NK-92 treated with Interleukin-12 subunit alpha and Interleukin-12 subunit beta, amount 100 ng/mL, for 24 hours (cell line): ENCODE results near the gene ATG4B.
A peak's percentile ranks its signal among the peaks of the same experiment; 100 is the strongest.

Experiments
- DNase-seq: peaks from one replicate; lab custom pipeline; 2025; lab: John Stamatoyannopoulos, UW

ATG4B gene

DNA sequence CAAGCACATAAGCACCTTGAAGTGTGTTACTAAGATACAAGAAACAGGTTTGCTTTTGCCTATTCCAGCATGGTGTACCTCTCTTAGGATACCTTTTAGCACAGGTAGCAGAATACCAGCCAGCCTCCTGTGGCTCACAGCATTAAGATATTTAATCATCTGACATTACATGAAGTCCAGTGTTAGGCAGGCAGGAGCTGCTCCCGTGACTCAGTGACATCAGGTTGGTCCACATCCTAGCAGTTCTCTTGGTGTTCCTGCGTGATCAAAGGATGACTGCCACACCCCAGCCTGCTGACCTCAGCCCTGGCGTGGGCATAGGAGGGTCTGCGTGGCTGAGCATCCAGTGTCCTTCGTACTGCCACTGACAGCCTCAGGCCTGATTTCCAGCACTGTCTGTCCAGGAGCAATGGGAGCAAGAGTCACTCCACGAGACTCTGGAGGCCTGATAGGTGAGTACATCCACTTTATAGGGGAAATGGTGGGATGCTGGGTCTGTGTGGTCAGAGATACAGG lies 52.8 kb downstream of the ATG4B start:
- DNase-seq = no peak

DNA sequence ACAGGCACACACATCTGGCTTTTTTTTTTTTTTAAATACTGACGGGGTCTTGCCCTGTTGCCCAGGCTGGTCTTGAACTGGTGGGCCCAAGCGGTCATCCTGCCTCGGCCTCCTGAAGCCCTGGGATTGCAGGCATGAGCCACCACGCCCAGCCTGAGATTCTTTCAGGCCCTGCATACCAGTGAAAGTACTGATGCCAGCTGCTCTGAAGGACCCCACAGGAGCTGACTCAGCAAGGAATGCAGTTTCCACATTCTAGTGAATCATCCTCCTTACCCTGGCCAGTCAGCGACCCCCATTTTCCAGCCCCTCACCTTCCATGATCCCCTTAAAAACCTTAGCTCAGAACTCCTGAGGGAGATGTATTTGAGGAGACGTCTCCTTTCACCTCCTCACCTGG lies 55.0 kb downstream of the ATG4B start:
- DNase-seq = no peak

DNA sequence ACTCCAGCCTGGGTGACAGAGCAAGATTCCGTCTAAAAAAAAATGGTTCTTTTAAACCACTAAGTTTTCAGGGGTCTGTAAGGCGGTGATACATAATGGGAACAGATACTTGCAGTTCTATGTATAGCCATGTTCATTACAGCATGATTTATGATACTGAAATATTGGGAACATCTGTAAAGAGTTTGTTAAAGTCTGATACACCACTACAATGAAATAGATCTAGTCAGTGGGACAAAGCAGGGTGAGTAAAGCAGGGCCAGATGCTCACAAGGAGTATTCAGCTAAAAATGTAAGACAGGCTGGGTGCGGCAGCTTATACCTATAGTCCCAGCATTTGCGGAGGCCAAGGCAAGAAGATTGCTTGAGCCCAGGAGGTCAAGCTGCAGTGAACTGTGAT lies 58.2 kb downstream of the ATG4B start:
- DNase-seq = no peak

DNA sequence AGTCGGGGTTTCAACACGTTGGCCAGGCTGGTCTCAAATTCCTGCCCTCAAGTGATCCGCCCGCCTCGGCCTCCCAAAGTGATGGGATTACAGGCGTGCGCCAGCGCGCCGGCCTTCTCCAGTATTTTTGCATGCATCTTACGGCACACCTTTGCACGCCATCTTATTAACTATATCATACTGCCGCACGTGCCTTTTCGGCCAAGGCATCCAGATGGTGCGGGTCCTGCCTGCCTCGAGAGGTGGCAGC lies 63.6 kb downstream of the ATG4B start:
- no peak for DNase-seq

DNA sequence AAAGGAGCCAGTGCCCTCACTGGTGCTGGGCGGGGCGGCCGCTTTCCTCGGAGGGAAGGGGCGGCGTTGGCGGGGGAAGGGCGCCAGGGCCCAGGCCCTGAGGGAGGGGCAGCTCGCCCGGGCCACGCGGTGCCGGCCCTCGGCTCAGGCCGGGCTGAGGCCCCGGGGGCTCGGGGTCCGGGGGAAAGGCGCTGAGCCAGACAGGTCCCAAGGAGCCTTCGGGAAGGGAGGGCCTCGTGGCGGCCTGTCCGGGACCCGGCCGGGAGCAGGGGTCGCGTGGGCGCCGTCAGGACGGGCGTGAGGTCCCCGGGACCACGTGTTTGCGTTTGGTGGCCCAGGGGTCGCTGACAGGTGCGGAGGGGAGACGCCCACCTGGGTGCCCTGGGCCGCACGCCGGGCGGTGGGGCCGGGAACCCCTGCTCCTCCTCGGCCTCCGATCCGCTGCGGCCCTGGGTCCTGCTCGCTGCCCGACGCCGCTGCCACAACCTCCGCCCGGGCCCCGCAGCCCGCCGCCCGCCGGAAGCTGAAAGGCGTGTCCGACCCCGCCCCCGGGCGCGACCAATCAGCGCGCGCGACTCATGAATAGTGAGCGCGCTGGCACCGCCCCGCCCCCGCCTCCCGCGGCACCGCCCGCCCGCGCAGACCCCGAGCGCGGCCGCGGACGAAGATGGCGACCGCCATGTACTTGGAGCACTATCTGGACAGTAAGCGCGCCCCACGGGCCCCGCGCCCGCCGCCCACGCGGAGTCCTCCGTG lies 64.1 kb downstream of the ATG4B start, which contains the start of gene ING5:
Gene ING5, plus strand, starts transcription at position 641 of the 756 bp plus-strand sequence. Its CDS starts 27 bp downstream, at position 668.
- DNase-seq = peak; percentile 94

DNA sequence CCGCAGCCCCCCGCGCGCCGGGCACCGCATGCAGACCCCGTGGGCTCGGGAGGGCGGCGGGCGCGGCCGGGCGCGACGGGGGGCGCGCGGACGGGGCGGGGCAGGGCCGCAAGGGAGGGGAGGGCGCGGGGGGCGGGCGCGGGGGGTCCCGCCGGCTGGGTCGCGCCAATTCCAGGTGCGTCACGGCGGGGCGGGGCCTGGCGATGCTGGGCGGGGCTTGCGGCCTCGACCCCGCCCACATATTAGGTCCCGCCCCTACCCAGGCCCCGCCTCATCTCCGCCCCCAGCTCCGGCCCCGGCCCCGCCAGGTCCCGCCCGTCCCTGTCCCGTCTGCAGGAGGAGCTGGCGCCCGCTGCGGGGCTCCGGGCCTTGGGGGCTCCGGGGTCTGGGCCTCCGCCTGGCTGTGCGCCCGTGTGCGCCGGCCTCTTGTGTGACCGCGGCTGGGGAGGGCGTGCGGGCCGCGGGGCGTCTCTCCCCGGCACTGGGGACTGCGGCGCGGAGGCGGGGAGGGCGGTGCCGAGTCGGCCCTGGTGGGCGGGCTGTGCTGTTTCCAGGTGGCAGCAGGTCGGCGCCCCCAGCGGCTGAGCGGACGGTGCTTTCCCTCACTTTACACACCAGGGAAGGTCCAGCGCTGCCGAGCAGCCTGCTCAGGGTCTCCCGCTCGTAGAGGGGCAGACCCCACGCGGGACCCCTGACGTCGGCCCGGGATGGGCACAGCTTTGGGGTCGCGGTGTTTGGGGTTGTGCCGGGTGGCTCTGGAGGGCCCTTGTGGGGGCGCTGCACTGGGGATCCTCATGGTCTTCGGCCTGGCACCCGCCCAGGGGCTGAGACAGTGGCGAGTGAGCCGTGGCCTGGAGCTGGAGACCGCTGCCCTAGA lies 64.9 kb downstream of the ATG4B start:
- DNase-seq = peak; percentile 88

DNA sequence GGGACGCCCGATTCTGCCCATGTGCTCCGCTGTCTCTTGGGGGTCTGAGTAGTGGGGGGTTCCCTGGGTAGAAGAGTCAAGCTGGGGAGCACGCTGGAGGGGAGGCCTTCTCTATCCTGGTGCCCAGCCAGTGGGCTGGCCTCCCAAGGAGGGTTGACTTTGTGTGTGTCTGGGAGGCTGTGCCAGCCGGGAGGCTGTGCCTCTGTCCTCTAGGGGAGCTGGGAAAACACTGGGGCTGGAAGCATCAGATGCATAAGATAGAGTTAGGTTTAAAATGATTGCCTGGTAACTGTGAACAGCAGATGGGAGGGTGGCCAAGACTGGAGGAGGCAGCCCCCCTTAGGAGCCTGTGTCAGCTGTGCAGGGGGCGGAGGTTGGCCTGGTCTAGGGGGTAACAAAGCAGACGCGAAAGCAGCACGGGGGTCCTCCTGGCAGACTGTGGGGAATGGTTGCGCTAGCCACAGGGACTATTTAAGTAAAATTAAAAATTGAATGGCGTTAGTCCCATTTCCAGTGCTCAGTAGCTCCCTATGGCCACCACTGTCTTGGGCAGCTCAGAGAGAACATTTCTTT lies 65.6 kb downstream of the ATG4B start:
- DNase-seq = no peak

DNA sequence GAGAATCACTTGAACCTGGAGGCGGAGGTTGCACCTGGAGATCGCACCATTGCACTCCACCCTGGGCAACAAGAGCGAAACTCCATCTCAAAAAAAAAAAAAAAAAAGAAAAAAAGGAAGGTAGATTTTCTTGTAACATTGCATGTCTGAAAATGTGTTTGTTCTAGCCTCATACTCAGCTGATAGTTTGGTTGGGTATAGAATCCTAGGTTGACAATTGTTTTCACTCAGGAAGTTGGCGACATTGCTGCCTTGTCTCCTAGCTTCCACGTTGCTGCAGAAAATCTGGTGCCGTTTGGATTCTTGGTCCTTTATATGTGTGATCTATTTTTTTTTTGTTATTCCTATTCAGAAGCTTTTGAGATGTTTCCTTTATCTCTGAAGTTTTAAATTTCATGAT lies 69.0 kb downstream of the ATG4B start:
- no peak for DNase-seq

DNA sequence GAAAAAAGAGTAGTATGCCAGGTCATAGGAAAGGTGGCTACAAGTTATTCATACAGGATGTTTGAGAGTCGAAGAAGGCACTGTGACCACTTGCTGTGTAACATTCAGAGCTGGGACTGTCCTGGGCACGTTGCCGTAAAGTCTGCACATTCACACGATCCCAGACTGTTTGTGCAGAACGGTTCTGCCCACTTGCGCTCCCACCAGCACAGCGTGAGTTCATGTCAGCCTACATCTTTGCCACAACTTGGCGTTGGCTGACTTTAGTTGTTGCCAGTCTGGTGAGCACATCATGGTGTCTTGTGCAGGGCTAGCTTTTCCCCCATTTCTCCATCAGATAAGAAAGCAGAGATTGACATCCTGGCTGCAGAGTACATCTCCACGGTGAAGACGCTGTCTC lies 71.4 kb downstream of the ATG4B start:
- DNase-seq = no peak

DNA sequence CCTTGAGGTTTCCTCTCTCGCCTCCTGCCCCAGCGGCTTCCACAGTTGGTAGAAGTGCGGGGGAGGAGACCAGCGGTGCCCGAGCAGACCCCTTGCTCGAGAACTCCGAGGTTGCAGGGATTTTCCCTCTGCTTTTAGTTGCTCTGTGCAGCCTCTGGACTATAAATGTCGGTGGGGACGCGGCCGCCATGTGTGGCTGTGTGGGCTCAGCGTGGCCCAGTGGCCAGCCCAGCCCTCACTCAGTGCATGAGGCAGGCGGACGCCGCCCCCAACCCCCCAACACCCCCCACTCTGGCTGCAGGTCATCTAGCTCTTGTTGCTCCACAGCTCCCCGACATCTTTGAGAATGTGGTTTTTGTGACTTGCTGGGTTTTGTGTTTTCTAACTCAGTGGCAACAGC lies 81.6 kb downstream of the ATG4B start:
- no peak for DNase-seq

DNA sequence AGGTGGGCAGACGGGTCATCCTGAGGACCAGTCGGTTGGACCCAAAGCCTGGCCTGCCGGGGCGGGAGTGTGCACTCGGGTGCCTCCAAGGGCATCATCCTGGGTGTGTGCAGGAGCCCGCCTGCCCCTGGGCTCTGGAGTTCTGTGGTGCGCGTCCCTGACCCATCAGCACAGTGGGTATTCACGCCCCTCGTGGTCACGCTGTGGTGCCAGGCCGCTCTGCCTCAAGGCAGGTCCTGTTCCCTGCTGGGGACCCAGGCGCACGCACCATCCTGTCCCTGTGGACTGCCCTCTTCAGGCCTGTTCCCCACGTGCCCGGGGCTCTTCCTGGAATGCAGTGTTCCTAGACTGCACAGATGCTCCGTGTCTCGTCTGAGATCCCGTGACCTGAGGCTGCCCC lies 82.6 kb downstream of the ATG4B start:
- DNase-seq = no peak

DNA sequence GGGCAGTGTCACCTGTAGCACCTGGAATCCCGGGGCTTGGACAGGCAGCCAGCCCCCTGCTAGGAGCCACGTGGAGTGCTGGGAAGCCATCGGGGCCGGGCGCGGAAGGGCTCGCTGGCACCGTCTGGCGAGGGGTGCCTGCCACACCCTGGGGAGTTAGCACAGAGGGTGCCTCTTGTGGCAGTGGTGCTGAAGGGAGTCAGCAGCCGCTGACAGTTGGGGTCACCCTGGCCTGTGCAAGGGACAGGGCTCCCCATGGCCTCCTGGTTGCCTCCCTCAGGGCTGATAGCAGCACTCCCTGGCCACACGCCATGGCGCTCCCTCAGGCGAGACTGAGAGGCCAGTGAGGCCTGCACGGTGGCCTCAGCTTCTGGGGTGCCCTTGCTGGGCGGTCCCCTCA lies 83.1 kb downstream of the ATG4B start:
- no peak for DNase-seq

DNA sequence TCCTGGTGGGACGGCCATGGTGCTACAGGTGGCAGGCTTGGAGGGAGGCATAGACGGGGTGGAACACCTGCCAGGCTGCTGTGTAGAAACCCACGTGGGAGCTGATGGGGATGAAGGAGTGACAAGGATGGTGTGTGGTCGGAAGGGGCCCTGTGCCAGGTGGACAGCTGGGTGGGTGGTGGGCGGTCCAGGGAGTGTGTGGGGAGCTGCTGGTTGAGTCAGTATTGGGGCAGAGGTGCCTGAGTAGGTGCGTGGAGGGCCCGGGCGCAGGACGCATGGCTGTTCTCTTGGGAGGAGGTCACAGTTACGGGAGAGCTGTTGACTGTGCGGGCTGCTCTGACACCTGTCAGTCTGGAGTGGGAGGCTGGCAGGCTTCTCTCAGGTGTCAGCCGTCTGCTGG lies 84.4 kb downstream of the ATG4B start:
- DNase-seq = no peak

DNA sequence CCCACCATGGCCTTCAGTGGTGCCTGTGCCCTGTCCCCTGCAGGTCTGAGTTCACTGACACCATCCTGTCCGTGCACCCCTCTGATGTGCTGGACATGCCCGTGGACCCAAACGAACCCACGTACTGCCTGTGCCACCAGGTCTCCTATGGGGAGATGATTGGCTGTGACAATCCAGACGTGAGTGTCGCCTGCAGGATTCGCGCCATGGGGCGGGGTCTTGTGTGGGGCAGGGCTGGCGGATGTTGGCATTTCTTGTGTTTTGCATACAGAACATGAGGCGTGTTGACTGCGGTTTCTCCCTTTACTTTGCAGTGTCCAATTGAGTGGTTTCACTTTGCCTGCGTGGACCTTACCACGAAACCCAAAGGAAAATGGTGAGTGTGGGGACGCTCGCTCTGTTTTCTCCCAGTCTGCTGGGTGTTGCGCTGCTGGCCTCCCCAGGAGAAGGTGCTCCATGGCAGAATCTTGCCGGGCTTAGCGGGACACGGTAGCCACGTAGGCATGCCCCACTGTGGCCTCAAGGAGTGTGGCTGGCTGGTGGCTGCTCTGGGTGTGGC lies 85.5 kb downstream of the ATG4B start:
- DNase-seq = no peak
